ENCODE data around the gene AKAP9.

- TF ChIP-seq, protein P1, sequence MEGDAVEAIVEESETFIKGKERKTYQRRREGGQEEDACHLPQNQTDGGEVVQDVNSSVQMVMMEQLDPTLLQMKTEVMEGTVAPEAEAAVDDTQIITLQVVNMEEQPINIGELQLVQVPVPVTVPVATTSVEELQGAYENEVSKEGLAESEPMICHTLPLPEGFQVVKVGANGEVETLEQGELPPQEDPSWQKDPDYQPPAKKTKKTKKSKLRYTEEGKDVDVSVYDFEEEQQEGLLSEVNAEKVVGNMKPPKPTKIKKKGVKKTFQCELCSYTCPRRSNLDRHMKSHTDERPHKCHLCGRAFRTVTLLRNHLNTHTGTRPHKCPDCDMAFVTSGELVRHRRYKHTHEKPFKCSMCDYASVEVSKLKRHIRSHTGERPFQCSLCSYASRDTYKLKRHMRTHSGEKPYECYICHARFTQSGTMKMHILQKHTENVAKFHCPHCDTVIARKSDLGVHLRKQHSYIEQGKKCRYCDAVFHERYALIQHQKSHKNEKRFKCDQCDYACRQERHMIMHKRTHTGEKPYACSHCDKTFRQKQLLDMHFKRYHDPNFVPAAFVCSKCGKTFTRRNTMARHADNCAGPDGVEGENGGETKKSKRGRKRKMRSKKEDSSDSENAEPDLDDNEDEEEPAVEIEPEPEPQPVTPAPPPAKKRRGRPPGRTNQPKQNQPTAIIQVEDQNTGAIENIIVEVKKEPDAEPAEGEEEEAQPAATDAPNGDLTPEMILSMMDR (conservative IDR thresholded peaks at IDR 0.05; ENCODE audit: low read depth, low read length): no peak
- no peak for TF ChIP-seq EZH2 (IDR thresholded peaks at IDR 0.05; ENCODE audit: borderline replicate concordance, low read depth, low read length, poor library complexity, severe bottlenecking)
Measured at GRCh38 chr7:91918356-91918755, 22.3 kb upstream of the AKAP9 start.

All from A673 (cell line).